Fibroblast of peridontal ligament (primary cell): ENCODE measurements around the gene TIMM21.

ENCODE experiments used
- DNase-seq: peaks from one replicate; pipeline ENCODE4 v3.0.0-alpha.2; 2010; ENCODE audit errors: extremely low read depth

Gene TIMM21, protein sequence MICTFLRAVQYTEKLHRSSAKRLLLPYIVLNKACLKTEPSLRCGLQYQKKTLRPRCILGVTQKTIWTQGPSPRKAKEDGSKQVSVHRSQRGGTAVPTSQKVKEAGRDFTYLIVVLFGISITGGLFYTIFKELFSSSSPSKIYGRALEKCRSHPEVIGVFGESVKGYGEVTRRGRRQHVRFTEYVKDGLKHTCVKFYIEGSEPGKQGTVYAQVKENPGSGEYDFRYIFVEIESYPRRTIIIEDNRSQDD

DNA sequence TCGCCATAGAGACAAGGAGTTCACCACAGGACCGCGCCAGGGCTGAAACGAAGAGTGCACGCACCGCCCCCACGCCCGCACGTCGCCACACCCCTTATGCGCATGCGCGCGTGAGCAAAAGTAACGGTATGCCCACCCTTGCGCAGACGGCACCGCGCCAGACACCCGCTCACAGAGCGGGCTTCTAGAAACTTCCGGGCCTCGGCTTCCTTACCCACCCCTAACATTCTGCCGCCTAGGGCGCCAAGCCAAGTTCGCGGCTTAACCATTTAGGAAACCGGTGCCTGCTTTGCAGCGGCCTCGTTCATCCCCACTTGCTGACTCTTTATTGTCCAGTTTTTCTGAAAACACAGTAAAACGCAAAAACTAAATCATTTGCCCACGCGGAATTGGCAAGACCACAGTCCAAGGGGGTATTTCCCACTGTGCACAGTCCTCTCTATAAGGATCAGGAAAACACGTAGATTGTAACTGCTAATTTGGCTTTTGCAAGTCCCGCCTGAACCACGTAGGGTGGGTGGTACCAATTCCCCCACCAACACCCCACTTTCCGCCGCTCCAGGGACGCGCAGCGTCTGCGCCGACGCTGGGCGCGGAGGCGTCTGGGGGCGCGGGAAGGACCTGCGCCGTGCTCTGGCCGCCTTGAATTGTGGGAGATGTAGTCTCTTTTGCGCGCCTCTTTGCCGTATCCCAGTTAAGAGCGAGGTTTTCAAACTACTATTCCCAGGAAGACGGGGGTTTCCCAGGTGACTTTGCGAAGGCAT lies at the start of gene TIMM21, which contains the start of gene FBXO15:
Gene TIMM21 (plus strand): TSS at position 745 of the 764 bp plus-strand sequence. CDS start 286 bp downstream, outside the sequence.
Gene FBXO15 (minus strand): TSS at position 56 of the 764 bp plus-strand sequence. CDS start 49 bp downstream, at position 7.
- peak; percentile 96 for DNase-seq

- DNase-seq = no peak
Observed at GRCh38 chr18:74108460-74108859, 39.9 kb upstream of the TIMM21 start.

DNA sequence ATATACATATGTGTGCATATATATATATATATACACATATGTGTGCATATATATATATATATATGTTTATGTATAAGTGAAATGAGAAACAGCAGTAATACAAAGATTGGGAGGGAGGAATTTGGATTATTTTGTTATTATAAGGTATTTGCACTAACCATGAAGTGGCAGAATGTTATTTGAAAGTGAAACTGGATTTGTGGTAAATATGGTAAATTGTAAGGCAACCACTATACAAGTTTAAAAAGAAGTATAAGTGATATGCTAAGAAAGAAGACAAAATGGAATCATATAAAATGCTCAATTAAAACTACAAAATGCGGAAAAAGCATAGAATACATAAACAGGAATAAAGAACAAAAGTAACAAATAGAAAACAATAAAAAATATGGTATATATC lies 38.2 kb upstream of the TIMM21 start:
- no peak for DNase-seq

- DNase-seq = no peak
Observed at GRCh38 chr18:74110976-74111375, 37.3 kb upstream of the TIMM21 start.

DNA sequence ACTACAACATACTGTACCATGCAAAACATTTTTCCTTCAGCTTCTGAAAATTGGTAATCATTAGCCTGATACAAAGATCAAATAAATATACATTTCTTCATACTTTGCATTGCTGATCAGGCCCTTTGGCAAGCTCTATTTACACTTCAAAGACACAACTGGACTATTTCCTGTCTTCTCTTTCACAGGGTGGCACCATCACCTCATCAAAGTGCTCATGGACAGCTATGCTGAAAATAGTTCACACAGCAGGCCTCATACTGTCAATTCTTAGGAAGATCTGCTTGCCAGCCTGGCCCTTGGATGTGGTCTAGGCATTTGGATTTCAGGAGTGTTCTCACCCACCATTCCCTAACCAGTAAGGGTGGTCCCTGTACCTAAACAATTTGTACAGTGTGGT lies 34.6 kb upstream of the TIMM21 start:
- no peak for DNase-seq

DNA sequence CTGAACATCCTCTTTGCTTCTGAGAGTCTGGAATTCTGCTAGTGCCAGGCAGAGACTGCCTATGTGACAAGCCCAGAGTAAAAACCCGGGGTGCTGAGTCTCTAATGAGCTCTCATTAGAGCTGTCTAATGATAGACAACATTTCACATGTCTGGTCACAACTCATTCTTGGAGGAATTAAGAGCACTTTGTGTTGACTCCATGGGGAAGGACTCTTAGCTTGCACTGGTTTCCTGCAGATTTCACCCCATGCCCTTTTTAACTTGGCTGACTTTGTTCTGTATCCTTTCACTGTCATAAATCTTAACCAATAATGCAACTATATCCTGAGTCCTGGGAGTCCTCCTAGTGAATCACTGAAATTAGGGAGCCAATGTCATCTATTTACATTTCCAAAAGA lies 34.2 kb upstream of the TIMM21 start:
- peak; percentile 6 for DNase-seq

- peak; percentile 47 for DNase-seq
Observed at GRCh38 chr18:74115046-74115445, 33.3 kb upstream of the TIMM21 start.

DNA sequence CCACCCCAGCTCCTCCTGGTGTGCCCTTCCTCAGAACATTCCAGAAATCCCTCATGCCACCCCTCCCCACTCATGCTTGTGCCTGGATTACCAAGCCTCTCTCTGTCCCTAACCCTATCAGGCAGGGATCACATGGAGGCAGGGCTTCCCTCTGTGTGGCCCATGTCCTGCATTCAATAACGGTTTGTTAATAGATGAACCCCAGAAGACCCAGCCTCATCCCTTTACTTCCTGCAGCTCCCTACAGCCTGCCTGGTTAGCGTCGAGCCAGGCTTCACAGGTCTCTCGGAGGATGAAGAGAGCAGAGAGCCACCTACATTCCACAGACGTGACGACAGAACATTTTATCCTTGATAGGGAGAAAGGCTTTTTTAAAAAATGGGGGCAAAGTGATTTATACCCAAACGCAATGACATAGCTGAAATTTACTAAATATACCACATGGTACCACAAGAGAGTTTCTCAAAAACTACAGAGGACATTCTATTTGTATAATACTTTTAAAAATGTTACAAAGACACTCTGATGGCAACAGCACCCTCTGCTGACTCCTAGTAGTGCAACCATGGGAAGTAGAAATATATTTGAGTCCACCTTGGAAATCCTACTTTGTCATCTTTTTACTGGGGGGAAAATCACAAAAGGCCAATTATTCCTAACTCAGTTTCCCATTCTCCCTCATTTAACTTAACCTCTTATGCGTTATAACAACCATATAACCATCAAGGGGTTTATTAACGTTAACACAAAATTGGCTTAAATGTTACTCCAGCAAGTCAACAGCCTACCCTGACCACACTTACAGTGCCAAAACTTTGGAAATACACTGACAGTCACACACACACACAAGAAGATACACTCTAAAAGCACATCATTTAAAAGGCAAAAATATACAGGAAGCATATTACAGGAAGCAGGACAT lies 31.4 kb upstream of the TIMM21 start:
- peak; percentile 77 for DNase-seq

GRCh38 chr18:74123200-74123599 lies 25.1 kb upstream of the TIMM21 start:
- no peak for DNase-seq

GRCh38 chr18:74124642-74125041 lies 23.7 kb upstream of the TIMM21 start:
- DNase-seq = no peak

GRCh38 chr18:74126684-74127655 lies 21.4 kb upstream of the TIMM21 start:
- no peak for DNase-seq

DNA sequence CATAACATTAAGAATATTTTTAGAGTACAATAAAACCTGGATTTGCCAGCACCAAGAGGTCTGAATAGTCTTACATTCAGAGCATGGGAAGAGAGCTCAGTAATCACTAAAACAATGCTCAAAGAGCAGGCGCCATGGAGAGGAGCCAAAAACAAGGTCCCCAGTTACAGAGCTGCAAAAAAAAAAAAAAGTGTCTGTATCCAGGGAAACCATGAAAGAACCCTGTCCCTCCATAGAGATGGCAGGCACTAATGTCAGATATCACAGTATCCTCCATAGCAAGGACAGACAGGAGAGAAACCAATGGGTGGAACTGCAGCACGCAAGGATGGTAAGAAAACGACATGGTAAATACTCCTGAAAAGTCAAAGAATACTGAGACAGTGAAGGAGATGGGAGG lies 20.2 kb upstream of the TIMM21 start:
- DNase-seq = no peak

- DNase-seq = no peak
Observed at GRCh38 chr18:74131124-74131523, 17.2 kb upstream of the TIMM21 start.

DNA sequence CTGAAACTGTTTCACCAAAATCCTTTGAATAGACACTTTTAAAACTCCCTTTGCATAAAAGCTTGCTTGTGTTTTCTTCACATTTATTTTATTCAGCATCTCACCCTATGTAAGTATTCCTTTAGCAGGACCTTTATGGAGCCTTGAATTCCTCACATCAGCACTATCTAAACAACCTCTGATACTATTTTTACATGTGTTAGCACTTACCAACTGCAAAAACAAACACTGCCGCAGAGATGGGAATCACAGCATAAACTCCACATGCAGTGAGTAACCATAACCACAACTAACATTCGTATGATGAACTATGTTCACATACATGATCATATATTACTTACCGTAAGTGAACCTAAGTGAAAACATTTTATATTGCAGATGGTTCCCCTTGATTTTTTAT lies 16.1 kb upstream of the TIMM21 start:
- DNase-seq = peak; percentile 57

DNA sequence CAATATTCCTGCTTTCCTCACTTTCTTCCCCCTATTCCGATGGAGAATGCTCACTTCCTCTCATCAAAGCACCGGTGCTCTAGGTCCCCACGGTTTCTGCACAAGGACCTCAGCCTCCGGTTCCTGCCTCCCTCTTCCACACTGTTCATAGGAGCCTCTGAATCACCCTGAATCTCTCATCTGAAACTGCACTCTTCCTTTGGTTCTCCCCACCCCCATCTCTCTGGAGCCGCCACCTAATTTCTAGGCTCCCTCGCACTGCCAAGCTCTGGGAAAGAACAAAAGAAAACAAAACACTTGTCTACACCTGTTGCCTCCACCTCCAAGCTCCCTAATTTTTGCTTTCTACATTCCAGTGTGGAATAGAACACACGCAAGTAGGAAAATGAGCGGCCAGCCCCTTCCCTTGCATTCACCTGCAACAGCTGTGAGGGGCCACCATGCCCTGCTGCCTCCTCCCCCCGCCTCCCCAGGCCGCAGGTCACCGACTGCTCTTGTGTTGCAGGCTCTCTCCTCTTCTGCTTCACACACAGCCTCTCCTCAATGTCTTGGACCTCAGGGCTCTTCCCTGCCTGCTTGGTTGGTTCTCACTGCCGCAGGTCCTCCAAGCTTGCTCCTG lies 10.3 kb upstream of the TIMM21 start:
- no peak for DNase-seq

- peak; percentile 18 for DNase-seq
Observed at GRCh38 chr18:74139411-74139810, 8.9 kb upstream of the TIMM21 start.

- peak; percentile 57 for DNase-seq
Observed at GRCh38 chr18:74139888-74140287, 8.4 kb upstream of the TIMM21 start.

GRCh38 chr18:74140582-74140981 lies 7.7 kb upstream of the TIMM21 start:
- DNase-seq = no peak

DNA sequence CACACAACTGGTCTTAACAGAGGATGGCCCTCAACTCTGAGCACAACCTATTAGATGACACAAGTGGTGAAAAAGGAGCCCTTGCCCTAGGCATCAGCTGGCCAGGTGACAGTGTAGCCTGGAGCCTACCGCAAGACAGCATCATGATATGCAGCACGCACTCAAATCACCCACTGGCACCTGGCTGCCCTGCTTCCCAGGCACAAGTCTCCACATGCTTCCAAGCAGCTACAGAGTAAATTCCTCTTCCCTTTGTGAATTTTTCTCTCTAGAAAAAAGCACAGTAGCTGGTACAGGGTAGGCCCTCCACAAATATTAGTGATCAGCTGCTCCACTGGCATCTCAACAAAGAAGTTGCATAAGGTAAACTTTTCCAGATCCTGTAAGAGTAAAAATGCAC lies 6.7 kb upstream of the TIMM21 start:
- DNase-seq = no peak

DNA sequence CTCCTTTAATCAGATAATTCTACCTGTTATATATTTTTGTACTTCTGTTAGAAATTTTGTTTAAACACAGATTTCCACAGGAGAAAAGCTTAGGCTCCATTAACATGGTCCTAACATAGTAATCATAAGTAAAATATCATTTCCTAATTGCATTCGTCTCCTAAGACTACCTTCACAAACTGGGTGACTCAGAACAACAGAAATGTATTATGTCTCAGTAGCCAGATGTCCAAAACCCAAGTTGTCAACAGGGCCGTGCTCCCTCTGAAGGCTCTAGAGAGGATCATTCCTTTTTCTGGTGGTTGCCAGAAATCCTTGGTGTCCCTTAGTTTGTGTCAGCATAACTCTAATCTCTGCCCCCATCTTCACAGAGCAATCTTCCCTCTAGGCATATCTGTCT lies 6.1 kb upstream of the TIMM21 start:
- DNase-seq = no peak

DNA sequence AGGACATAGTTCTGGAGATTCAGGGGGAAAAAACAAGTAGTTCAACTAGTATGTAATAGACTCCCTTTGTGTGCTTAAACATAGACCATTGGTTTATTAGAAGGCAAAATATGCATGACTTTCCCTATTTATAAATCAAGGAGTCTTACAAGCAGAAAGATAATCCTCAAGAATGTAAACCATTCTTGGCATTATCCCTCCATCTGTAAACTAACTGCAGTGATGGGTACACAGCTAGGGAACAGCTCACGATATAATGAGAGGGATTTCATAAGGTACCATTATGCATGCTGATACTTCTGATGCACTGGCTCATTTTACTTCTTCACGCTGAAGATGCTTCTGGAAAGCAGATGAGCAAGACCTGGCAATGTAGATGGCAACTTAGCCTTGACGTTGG lies 1.6 kb upstream of the TIMM21 start:
- peak; percentile 58 for DNase-seq
